OCI-LY1 (cell line): ENCODE measurements around the gene SOST.

ENCODE experiments used
- EZH2 ChIP-seq: fragments of 200-600 bp; sonication (generic), shearing (Covaris generic); IDR thresholded peaks from 2 replicates; pipeline ENCODE4 v1.8.0; 2017; ENCODE audit warnings: borderline replicate concordance, mixed run types, mild to moderate bottlenecking, antibody characterized with exemption, low read length, moderate library complexity, mixed read lengths
- TF ChIP-seq, protein P1 (sequence below): fragments of 200-600 bp; sonication (generic), shearing (Covaris generic); IDR thresholded peaks from 2 replicates; pipeline ENCODE4 v1.5.1; 2017; ENCODE audit warnings: mild to moderate bottlenecking, antibody characterized with exemption, low read length, moderate library complexity, mixed read lengths

DNA sequence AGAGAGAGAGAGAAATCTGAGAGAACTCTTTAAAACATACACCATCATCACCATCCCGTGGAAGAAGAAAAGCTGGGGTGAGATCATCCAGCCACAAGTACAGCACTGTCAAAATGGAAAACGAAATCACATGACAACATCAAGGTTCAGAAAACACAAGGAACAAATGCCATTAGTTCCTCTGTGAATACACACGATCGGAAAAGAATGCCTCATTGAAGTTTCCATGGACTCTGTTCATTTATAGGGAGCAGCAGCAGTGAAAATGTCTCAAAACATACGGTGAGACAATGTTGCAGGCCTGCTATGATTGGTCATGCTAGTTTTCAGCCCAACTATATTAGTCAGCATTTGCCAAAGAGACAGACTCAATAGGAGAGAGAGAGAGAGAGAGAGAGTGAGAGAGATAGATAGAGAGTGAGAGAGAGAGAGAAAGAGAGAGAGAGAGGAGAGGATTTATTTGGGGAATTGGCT is 26.1 kb upstream of the SOST start:
- TF ChIP-seq, protein P1, sequence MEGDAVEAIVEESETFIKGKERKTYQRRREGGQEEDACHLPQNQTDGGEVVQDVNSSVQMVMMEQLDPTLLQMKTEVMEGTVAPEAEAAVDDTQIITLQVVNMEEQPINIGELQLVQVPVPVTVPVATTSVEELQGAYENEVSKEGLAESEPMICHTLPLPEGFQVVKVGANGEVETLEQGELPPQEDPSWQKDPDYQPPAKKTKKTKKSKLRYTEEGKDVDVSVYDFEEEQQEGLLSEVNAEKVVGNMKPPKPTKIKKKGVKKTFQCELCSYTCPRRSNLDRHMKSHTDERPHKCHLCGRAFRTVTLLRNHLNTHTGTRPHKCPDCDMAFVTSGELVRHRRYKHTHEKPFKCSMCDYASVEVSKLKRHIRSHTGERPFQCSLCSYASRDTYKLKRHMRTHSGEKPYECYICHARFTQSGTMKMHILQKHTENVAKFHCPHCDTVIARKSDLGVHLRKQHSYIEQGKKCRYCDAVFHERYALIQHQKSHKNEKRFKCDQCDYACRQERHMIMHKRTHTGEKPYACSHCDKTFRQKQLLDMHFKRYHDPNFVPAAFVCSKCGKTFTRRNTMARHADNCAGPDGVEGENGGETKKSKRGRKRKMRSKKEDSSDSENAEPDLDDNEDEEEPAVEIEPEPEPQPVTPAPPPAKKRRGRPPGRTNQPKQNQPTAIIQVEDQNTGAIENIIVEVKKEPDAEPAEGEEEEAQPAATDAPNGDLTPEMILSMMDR = no peak
- TF ChIP-seq EZH2 = no peak
